B cell (primary cell): ENCODE results near the gene CEMIP.

Experiments used
- CTCF ChIP-seq: fragments of 200-600 bp; IDR thresholded peaks from one replicate; pipeline ENCODE4 v1.8.0; 2022; ENCODE audit warnings: antibody characterized with exemption, mild to moderate bottlenecking
- EZH2 ChIP-seq: IDR thresholded peaks from 2 replicates; pipeline ENCODE4 v1.6.1; 2012; ENCODE audit warnings: borderline replicate concordance, low read depth, mild to moderate bottlenecking, moderate library complexity, low read length; ENCODE audit not compliant: insufficient read depth, poor library complexity, severe bottlenecking

- no peak for TF ChIP-seq CTCF
- TF ChIP-seq EZH2, result no peak
These were observed 161.2 kb downstream of the CEMIP start for GRCh38 chr15:80940331-80940730.
